Astrocyte of the spinal cord (primary cell): ENCODE data around the gene CNTNAP5.

ENCODE experiments used
- DNase-seq: peaks from one replicate; pipeline ENCODE4 v3.0.0; 2011; ENCODE audit warnings: low read depth, low spot score
- H3K4me3 ChIP-seq: 2 replicates; pipeline ENCODE4 v1.5.1; 2011; ENCODE audit warnings: low read depth, mild to moderate bottlenecking, low read length, moderate library complexity
- CTCF ChIP-seq: IDR thresholded peaks from 2 replicates; pipeline ENCODE4 v1.5.1; 2012; ENCODE audit warnings: low read depth, mild to moderate bottlenecking, low read length, inconsistent platforms
- in situ Hi-C: cut with HindIII; loops from 2 replicates; pipeline ENCODE4 v1.10.0; 2017; ENCODE audit warnings: low sequenced_read_pairs

The CNTNAP5 gene

GRCh38 chr2:124607679-124608078 is 582.6 kb downstream of the CNTNAP5 start:
- no peak overlapping the region for H3K4me3 ChIP-seq
- in situ Hi-C loops = no loop called here
- no peak for TF ChIP-seq CTCF
- DNase-seq = no peak

- in situ Hi-C loops = no loop called here
- TF ChIP-seq CTCF = no peak
- no peak for DNase-seq
- no peak overlapping the region for H3K4me3 ChIP-seq
Measured at GRCh38 chr2:124609667-124610066, 584.6 kb downstream of the CNTNAP5 start.

GRCh38 chr2:124610141-124610540 is 585.1 kb downstream of the CNTNAP5 start:
- DNase-seq = no peak
- no peak for TF ChIP-seq CTCF
- no peak overlapping the region for H3K4me3 ChIP-seq
- in situ Hi-C loops = no loop called here

GRCh38 chr2:124610866-124611265 is 585.8 kb downstream of the CNTNAP5 start:
- no peak for DNase-seq
- TF ChIP-seq CTCF = no peak
- in situ Hi-C loops = no loop called here
- no peak overlapping the region for H3K4me3 ChIP-seq

GRCh38 chr2:124623560-124623959 is 598.5 kb downstream of the CNTNAP5 start:
- in situ Hi-C loops = no loop called here
- no peak for TF ChIP-seq CTCF

GRCh38 chr2:124625561-124625960 is 600.5 kb downstream of the CNTNAP5 start:
- in situ Hi-C loops = no loop called here
- no peak for DNase-seq
- TF ChIP-seq CTCF = no peak
- H3K4me3 ChIP-seq = no peak overlapping the region

More at GRCh38 chr2:124623560-124623959, 598.5 kb downstream of the CNTNAP5 start:
- no peak for DNase-seq
- no peak overlapping the region for H3K4me3 ChIP-seq

- TF ChIP-seq CTCF = no peak
- no peak overlapping the region for H3K4me3 ChIP-seq
- in situ Hi-C loops = no loop called here
- no peak for DNase-seq
Measured at GRCh38 chr2:124626993-124627392, 601.9 kb downstream of the CNTNAP5 start.
